ENCODE measurements around the gene CCL13.

Gene CCL13

DNA sequence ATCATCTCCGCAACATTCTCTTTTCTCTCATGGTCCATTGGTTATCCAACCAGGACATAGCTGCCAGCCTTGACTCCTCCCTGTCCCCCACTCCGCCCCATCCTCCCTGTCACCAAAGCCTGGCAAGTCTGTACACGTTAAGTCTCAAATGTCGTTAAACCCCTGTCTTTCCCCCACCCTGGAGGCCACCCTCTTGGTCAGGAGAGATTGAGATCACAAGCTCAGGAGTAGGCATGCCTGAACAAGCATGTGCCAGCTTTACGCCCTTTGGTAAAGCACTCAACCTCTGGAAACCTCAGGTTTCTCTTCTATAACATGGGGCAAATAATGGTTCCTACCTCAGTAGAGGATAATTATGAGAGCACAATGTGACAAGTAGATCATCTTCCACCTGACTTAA lies 44.9 kb downstream of the CCL13 start (continued):
- TF ChIP-seq ZNF366 (tag by site-specific recombination; conservative IDR thresholded peaks at IDR 0.05), result peak; percentile 67
- TF ChIP-seq, protein P1, sequence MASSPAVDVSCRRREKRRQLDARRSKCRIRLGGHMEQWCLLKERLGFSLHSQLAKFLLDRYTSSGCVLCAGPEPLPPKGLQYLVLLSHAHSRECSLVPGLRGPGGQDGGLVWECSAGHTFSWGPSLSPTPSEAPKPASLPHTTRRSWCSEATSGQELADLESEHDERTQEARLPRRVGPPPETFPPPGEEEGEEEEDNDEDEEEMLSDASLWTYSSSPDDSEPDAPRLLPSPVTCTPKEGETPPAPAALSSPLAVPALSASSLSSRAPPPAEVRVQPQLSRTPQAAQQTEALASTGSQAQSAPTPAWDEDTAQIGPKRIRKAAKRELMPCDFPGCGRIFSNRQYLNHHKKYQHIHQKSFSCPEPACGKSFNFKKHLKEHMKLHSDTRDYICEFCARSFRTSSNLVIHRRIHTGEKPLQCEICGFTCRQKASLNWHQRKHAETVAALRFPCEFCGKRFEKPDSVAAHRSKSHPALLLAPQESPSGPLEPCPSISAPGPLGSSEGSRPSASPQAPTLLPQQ (tag by site-specific recombination; IDR thresholded peaks at IDR 0.05), result no peak
- TF ChIP-seq, protein P2, sequence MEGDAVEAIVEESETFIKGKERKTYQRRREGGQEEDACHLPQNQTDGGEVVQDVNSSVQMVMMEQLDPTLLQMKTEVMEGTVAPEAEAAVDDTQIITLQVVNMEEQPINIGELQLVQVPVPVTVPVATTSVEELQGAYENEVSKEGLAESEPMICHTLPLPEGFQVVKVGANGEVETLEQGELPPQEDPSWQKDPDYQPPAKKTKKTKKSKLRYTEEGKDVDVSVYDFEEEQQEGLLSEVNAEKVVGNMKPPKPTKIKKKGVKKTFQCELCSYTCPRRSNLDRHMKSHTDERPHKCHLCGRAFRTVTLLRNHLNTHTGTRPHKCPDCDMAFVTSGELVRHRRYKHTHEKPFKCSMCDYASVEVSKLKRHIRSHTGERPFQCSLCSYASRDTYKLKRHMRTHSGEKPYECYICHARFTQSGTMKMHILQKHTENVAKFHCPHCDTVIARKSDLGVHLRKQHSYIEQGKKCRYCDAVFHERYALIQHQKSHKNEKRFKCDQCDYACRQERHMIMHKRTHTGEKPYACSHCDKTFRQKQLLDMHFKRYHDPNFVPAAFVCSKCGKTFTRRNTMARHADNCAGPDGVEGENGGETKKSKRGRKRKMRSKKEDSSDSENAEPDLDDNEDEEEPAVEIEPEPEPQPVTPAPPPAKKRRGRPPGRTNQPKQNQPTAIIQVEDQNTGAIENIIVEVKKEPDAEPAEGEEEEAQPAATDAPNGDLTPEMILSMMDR (tag by site-specific recombination; IDR thresholded peaks at IDR 0.05), result no peak
- TF ChIP-seq, protein P3, sequence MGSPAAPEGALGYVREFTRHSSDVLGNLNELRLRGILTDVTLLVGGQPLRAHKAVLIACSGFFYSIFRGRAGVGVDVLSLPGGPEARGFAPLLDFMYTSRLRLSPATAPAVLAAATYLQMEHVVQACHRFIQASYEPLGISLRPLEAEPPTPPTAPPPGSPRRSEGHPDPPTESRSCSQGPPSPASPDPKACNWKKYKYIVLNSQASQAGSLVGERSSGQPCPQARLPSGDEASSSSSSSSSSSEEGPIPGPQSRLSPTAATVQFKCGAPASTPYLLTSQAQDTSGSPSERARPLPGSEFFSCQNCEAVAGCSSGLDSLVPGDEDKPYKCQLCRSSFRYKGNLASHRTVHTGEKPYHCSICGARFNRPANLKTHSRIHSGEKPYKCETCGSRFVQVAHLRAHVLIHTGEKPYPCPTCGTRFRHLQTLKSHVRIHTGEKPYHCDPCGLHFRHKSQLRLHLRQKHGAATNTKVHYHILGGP (tag by site-specific recombination; IDR thresholded peaks at IDR 0.05), result no peak
- TF ChIP-seq, protein P4, sequence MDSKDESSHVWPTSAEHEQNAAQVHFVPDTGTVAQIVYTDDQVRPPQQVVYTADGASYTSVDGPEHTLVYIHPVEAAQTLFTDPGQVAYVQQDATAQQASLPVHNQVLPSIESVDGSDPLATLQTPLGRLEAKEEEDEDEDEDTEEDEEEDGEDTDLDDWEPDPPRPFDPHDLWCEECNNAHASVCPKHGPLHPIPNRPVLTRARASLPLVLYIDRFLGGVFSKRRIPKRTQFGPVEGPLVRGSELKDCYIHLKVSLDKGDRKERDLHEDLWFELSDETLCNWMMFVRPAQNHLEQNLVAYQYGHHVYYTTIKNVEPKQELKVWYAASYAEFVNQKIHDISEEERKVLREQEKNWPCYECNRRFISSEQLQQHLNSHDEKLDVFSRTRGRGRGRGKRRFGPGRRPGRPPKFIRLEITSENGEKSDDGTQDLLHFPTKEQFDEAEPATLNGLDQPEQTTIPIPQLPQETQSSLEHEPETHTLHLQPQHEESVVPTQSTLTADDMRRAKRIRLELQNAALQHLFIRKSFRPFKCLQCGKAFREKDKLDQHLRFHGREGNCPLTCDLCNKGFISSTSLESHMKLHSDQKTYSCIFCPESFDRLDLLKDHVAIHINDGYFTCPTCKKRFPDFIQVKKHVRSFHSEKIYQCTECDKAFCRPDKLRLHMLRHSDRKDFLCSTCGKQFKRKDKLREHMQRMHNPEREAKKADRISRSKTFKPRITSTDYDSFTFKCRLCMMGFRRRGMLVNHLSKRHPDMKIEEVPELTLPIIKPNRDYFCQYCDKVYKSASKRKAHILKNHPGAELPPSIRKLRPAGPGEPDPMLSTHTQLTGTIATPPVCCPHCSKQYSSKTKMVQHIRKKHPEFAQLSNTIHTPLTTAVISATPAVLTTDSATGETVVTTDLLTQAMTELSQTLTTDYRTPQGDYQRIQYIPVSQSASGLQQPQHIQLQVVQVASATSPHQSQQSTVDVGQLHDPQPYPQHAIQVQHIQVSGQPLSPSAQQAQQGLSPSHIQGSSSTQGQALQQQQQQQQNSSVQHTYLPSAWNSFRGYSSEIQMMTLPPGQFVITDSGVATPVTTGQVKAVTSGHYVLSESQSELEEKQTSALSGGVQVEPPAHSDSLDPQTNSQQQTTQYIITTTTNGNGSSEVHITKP (tag by site-specific recombination; IDR thresholded peaks at IDR 0.05), result peak; percentile 59

DNA sequence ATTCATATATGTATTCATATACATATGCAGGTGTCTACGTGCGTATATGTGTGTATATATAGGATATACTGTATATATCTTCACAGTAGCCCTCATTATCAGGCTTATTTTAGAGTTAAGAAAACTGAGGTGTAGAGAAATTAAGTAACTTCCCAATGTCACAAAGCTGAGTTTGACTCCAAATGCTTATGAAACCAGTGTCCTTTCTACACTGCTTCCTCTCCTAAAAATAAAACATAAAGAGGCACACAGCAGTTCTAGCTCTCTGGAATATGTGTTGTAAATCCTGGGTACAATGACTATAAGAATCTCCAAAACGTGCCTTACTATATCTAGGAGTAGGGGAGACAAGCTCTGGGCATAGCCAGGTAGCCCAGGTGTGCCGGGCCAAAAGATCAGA lies 46.7 kb downstream of the CCL13 start:
- ChIA-PET POLR2A (no interaction called here), CTCF (interaction anchor here (0.6 to 1.2 kb wide), 3 partner anchors 14 to 433 kb away, joined by 3 to 4 read pairs (median 4); no protein-coding TSS in a partner anchor)
- Histone ChIP-seq H3K4me3 (ENCODE audit: low read depth, low read length) (no peak overlapping the region), H3K9me3 (ENCODE audit: control insufficient read depth, insufficient read depth, low read depth, low read length) (no peaks in the 10 kb centered on the region), H3K4me1 (ENCODE audit: control insufficient read depth, insufficient read depth, low read length) (no peaks in the 10 kb centered on the region), H3K36me3 (ENCODE audit: control insufficient read depth in 2 of 2, insufficient read depth in 1 of 2, low read length in 2 of 2) (no peaks in the 10 kb centered on the region), H3K27ac (ENCODE audit: extremely low read depth, low read depth, low read length) (no peak overlapping the region)
- TF ChIP-seq, protein P5, sequence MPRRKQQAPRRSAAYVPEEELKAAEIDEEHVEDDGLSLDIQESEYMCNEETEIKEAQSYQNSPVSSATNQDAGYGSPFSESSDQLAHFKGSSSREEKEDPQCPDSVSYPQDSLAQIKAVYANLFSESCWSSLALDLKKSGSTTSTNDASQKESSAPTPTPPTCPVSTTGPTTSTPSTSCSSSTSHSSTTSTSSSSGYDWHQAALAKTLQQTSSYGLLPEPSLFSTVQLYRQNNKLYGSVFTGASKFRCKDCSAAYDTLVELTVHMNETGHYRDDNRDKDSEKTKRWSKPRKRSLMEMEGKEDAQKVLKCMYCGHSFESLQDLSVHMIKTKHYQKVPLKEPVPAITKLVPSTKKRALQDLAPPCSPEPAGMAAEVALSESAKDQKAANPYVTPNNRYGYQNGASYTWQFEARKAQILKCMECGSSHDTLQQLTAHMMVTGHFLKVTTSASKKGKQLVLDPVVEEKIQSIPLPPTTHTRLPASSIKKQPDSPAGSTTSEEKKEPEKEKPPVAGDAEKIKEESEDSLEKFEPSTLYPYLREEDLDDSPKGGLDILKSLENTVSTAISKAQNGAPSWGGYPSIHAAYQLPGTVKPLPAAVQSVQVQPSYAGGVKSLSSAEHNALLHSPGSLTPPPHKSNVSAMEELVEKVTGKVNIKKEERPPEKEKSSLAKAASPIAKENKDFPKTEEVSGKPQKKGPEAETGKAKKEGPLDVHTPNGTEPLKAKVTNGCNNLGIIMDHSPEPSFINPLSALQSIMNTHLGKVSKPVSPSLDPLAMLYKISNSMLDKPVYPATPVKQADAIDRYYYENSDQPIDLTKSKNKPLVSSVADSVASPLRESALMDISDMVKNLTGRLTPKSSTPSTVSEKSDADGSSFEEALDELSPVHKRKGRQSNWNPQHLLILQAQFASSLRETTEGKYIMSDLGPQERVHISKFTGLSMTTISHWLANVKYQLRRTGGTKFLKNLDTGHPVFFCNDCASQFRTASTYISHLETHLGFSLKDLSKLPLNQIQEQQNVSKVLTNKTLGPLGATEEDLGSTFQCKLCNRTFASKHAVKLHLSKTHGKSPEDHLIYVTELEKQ (tag by site-specific recombination; IDR thresholded peaks at IDR 0.05; ENCODE audit: borderline replicate concordance), result no peak
- TF ChIP-seq, protein P6, sequence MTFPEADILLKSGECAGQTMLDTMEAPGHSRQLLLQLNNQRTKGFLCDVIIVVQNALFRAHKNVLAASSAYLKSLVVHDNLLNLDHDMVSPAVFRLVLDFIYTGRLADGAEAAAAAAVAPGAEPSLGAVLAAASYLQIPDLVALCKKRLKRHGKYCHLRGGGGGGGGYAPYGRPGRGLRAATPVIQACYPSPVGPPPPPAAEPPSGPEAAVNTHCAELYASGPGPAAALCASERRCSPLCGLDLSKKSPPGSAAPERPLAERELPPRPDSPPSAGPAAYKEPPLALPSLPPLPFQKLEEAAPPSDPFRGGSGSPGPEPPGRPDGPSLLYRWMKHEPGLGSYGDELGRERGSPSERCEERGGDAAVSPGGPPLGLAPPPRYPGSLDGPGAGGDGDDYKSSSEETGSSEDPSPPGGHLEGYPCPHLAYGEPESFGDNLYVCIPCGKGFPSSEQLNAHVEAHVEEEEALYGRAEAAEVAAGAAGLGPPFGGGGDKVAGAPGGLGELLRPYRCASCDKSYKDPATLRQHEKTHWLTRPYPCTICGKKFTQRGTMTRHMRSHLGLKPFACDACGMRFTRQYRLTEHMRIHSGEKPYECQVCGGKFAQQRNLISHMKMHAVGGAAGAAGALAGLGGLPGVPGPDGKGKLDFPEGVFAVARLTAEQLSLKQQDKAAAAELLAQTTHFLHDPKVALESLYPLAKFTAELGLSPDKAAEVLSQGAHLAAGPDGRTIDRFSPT (tag by site-specific recombination; IDR thresholded peaks at IDR 0.05), result no peak
- no peak for TF ChIP-seq WT1 (tag by site-specific recombination; IDR thresholded peaks at IDR 0.05)

Data from HEK293 (cell line).